ENCODE results near the gene EVL. TPM values are rescaled to one million over a fixed set of nuclear protein-coding genes. Genes with fewer than 3 reads are reported as not detected.

Gene EVL, protein sequence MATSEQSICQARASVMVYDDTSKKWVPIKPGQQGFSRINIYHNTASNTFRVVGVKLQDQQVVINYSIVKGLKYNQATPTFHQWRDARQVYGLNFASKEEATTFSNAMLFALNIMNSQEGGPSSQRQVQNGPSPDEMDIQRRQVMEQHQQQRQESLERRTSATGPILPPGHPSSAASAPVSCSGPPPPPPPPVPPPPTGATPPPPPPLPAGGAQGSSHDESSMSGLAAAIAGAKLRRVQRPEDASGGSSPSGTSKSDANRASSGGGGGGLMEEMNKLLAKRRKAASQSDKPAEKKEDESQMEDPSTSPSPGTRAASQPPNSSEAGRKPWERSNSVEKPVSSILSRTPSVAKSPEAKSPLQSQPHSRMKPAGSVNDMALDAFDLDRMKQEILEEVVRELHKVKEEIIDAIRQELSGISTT
- 11.6 and 12.9 TPM in 2 replicates for total RNA-seq

DNA sequence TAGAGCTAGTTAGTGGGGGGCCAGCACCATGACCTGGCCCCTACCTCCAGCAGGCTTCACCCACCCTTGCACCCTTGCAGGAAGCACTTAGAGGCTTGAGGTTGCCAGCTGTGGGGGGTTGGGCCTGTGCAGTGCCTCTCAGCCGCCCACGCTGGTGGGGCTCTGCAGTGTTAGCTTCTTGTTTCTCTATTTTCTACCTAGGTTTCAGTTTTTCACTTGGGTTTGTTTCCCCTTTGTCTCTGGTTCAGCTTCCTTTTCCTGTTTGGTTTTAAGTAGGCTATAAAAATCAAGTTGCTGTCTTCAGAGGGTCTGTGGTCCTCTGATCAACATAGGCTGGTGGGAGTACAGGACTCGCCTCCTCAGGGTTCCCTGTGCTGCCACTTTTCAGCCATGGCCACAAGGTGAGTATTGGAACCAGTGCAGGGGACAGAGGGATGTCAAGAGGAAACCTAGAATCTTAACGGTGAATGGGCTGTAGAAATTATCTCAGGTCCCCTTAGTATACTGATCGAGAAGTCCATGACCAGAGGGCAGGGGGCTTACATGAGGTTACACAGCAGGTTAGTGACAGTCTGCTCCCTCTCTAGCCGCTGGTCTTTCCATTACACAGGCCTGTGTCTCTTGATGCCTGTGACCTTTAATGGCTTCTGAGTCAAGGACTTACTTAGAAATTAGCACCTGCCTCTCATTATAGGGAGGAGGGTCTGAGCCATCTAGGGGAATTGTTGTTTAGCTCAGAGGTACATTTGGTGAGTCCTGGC lies at the start of gene EVL:
EVL (plus strand) TSS at position 312 of the 761 bp plus-strand sequence; CDS start at position 391, 79 bp downstream.

GRCh38 chr14:100159094-100159864 lies 94.1 kb downstream of the EVL start, which contains the start of gene DEGS2:
Gene DEGS2 (minus strand): TSS chr14:100159645. CDS start chr14:100159587, 58 bp downstream.

Other genes starting within 250 kb of the EVL start
- under 0.01 TPM in 1 of 2 replicates, not detected in the other for gene DEGS2, start 94.2 kb downstream of the EVL start, total RNA-seq
- gene YY1, start 173.7 kb downstream of the EVL start, total RNA-seq = 32.5 and 35.1 TPM in 2 replicates
- gene SLC25A29, start 241.0 kb downstream of the EVL start, total RNA-seq = 18.0 and 25.1 TPM in 2 replicates

Measured in aortic smooth muscle cell (primary cell).